Measurements from ENCODE around the gene UTP20.

- TF ChIP-seq CTCF (IDR thresholded peaks at IDR 0.05): no peak
- no peak for TF ChIP-seq POLR2A (IDR thresholded peaks at IDR 0.05)
Observed at GRCh38 chr12:101238800-101239329, 41.0 kb upstream of the UTP20 start.

All from tibial nerve (tissue), 3 donors.